UCSD-AML1 (cell line): ENCODE measurements around the gene LRRC41.

Source experiments
- DNase-seq: peaks from one replicate; lab custom pipeline; 2025; ENCODE audit not compliant: unreplicated experiment; lab: John Stamatoyannopoulos, UW

The LRRC41 gene

DNA sequence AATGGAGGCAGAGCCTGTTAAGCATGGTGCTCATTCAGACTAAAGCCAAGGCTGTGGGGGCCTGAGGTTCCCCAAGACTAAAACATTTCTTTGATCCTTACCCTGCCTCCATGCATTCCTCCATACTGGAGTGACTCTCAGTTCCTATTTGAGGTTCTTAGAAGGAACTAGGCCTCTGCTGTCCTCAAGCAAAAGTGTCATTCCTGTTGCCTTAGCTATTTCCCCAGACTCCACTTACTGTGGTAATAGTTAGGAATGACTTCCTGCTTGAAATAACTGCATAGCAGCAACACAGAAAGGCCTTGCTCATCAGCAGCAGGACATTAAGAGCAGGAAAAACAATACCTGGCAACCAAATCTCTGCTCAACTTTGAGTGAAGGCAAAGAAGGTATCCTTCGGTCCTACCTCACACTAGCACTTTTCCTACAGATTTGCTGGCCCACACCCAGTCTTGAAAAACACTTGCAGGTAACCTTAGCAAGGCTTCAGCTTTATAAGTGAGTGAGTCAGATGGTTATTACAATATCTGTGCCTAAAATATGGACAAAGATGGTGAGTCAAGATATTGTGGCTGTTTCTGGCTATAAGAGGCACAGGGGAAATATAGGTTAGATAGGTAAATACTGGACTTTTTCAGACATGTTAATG, 14.8 kb downstream of the LRRC41 start:
- no peak for DNase-seq

DNA sequence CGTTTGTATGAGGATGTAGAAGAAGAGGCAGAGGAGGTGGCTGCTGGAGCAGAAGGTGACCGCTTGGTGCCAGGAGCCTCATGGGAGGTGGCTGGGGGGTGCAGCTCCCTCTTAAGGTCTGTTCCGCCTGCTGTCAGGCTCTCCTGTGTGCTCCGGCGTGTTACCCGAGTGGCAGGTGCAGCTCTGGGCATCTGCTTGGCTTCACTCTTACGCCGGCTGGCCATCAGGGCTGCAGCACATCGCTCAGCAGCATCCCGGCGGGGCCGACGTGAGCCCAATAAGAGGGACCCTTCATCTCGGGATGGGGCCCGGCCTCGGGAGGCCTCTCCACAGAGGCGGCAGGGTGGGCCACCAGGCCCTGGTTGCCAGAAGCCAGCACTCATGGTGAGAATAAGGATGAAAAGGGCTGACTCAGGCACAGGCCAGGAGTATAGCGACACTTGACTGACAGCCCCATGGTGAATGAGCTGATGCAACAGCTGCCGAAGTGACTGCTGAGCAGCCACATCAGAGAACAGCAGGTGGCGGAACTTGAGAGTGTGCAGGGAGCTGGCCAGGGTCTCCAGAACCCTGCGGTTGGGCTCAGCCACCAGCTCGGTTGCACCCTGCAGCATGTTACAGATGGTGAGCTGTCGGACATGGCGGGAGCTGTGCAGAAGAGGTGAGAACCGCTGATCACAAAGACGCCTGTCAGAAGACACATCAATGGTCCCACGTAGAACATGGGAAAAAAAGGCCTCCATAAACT, 17.5 kb downstream of the LRRC41 start:
- DNase-seq, result no peak

DNA sequence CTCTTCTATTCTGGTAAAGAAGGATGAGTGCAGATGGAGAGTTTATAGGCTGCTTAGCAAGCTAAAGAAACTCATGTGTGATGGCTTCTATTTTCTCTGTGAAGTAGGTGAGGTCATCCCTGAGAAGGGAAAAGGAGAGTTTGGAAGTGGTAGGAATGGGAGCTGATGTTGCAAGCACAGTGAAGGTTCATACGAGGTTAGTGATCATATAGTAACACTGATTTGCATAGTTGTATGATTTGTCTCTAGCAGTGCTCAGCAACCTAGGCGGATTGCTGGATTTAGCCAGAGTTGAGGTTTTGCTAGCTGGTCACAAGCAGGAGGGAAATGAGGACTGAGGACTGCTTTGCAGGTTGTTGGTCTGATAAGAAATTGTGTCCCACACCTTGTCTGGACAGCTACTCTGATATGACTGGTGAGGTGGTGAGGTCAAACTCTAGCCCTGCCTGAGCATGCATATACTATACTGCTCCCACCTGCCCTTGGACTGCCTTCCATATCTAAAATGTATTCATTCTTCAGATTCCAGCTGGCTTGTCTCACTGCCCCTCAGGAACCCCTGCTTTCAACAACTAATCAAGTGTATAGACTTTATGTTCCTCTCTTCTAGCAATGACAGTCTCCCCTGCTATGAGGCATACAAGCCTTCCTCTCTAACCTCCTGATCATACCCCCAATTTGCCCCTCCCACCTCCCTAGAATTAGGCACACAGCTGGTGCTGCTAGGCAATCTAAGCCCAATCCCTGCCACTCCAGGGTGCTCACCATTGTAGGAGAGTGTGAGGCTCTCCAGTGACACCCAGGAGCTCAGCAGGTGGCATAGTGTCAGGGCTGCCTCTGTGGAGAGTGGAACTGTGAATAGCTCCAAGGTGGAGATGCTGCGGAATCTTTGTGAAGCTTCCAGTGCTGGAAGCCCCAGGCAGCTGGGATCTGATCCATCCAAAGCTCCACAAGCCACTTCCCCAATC, 18.5 kb downstream of the LRRC41 start:
- no peak for DNase-seq

DNA sequence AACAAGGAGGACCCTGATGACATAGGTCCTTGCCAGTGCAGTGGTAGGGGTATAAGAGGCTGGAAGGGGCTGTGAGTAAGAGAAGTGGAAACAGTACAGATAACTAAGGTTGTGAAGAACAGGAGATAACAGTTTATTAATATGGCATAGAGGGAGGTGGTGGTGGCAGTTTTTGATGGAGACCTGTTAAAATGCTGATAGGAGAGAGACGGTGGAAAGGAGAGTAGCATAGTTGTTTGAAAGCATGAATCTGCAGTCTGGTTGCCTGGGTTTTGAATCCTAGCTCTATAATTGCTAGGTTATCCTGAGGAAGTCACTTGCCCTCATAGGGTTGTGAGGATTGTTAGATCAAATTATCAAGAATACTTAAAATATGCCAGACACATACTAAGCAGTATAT, 19.4 kb downstream of the LRRC41 start:
- DNase-seq, result no peak

DNA sequence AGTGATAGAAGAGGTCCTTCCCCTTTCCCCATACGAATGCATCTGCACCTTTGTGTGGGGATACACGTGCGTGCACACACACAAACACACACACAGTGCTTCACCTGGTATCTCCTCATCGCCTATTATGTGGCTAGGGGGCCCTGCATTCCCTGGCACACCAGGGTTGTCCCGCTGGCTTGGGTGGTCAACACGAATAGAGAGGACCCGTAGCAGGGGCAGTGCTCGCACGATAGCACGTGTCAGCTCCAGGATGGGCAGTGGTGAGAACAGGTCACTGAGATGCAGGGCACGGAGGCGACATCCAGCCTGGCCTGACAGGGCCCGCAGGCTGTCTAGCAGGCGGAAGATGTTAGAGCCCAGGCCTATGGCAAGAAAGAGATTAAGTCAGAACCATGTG, 22.4 kb downstream of the LRRC41 start:
- DNase-seq, result no peak

DNA sequence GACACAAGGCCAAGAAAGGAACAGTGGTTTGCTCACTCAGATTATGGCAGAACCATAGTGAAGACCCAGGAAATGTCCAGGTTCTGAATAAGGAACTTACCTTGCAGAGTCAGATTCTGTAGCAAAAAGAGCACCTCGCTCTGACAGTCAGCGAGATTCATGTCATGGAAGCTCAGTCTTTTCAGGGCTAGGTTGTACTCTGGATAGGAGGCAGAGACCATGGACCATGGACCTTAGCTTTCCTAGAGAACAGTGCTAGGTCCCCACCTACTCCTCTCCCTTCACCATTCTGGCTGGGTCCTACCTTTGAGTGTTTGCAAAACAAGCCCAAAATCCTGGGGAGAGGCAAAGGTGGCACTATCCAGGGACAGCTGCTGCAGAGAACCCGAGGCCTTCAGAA, 23.3 kb downstream of the LRRC41 start:
- no peak for DNase-seq

DNA sequence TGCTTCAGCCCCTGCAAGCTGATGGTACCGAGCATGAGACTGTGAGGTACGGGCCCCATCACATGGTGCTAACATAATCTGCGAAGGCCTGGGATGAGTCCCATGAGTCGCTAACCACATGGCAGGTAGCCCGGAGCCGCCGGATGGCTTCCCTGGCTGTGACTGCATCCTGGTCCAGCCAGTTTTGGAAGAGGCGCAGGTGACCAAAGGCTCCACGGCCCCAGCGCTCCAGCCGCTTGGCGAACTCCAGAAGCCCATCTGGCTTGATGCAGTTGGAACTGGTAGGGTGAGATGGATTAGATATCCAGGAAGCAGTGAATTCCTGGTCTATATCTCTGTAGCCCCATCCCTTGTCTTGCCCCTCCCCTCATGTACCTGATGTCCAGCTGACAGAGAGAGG, 24.6 kb downstream of the LRRC41 start:
- DNase-seq, result no peak

DNA sequence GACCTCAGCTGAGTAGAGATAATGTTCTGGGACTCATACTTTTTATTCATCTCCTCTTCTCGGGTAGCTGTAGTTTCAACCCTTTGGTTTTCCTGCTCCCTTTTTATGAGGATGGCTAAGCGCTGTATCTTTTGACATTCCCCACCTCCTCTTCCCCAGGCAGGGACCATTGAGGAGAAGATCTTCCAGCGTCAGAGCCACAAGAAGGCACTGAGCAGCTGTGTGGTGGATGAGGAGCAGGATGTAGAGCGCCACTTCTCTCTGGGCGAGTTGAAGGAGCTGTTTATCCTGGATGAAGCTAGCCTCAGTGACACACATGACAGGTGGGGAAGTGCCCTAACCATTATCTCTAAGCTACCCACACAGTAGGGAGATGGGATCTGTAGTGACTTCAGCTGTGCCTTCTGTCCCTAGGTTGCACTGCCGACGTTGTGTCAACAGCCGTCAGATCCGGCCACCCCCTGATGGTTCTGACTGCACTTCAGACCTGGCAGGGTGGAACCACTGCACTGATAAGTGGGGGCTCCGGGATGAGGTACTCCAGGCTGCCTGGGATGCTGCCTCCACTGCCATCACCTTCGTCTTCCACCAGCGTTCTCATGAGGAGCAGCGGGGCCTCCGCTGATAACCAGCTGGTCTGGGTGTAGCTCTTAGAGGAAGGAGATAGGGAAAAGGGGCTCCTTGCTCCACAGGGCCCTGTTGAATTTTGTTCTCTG, 25.6 kb downstream of the LRRC41 start:
- no peak for DNase-seq

DNA sequence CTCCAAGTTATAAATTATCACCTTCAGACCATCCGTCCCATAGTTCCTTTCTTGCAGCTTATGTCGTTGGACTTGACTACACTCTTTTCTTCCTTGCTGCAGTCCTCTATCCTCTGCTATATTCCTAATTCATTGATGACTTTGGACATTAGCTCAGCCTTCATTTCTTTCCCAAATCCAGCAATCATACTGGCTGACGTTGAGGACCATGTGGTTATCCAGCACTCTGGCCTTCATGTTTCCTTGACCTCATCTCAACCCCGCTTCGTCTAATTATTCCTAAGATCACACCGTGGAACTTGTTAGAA, 28.4 kb downstream of the LRRC41 start:
- DNase-seq, result no peak

DNA sequence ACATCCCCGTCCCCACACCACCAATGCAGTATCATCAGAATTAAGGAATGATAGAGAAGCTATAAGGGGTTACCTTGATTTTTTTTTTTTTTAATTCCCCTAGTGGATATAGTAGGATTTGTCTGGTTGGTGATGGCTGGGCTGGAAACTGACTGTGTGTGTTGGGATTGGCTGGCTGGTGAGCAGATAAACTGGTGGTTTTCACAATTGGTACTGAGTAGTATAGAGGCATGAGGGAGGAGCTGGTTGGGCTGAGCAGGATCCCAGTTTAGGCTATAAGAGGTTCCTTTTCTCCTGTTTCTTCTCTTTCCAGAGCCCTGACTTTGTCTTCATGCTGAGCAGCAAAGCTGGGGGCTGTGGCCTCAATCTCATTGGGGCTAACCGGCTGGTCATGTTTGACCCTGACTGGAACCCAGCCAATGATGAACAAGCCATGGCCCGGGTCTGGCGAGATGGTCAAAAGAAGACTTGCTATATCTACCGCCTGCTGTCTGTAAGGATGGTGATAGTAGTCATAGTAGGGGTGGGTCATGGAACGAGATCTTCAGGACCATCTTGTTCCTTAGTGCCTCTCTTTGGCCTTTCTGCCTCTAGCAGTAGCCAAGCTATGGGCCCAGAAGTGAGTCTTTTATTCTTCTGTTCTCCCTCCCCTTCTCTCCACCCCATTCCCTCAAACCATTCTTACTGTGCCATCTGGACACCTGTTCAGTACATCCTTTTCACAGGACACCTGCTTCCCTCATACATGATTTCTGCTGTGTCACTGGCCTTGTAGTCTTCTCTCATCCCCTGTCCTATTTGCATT, 29.0 kb downstream of the LRRC41 start:
- no peak for DNase-seq

DNA sequence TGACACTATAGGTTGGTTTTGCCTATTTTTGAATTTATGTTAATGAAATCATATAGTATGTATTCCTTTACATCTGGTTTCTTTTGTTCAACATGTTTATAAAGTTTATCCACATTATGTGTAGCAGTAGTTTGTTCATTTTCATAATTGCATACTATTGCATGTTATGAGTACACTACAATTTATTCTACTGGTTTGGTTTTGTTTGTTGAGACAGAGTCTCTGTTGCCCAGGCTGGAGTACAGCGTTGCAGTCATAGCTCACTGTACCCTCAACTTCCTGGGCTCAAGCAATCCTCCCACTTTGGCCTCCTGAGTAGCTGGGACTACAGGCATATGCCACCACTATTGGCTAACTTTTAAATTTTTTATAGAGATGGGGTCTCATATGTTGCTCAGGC, 34.8 kb downstream of the LRRC41 start:
- no peak for DNase-seq

DNA sequence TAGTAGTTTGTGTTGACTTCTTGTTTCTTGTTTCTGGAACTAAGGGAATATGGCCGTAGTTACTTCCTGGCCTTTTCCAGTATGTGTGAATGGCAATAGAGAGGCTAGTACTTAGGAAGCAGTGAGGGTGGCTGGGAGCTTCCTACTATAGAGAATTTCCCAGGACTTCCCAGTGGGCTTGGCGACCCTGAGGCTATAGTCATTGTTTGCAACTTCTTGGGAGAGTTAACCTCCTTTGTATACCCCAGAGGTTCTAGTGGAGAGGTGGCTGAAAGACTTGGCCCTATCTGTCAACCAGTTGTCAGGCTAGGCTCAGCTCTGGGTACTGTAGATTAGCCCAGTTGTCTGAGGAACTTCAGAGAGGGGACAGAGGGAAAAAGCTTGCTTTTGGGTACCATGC, 40.3 kb downstream of the LRRC41 start:
- no peak for DNase-seq

DNA sequence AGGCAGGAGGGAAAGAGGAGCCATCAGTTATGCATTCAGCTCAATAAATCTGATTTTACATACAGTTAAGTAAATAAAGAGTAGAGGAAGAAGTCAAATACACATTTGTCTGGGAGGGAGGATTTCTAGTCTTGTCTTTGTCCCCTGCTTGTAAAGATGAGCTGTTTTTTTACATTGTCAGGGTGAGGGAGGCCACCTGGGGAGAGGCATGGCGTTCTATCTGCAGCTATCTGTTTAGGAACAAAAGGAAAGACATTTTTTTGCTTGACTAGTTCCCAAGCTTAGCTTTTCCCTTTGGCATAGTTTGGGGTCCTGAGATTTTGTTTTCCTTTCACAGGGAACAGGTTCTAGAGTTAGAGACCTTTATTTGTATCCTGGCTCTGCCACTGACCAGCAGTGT, 40.9 kb downstream of the LRRC41 start:
- no peak for DNase-seq

DNA sequence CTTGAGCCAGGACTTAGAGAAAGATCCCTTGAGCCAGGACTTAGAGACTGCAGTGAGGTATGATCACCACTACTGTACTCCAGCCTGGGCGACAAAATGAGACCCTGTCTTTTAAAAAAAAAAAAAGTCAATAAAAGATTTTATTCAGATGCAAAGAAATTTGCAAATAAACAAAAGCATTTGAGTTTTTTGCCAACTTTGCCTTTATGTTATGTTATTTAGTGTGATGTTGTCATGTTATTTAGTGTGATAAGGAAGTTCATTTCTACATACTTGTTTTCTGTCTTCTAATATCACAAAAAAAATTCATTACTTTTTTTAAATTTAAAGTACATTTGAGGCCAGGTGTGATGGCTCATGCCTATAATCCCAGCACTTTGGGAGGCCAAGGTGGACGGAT, 46.9 kb downstream of the LRRC41 start:
- no peak for DNase-seq

DNA sequence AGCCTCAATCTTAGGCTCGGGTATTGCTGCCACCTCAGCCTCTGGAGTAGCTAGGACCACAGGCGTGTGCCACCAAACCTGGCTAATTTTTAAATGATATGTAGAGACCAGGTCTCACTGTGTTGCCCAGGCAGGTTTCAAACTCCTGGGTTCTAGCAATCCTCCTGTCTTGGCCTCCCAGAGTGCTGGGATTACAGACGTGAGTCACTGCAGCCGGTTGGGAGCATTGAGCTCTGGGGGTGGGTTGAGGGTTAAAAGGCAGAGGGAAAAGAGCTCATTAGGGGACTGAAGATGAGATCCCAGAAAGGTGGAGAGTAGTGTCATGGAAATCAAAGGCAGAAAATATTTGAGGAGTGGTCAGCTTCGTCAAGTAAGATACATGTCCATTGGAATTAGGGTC, 48.7 kb downstream of the LRRC41 start:
- DNase-seq, result no peak

DNA sequence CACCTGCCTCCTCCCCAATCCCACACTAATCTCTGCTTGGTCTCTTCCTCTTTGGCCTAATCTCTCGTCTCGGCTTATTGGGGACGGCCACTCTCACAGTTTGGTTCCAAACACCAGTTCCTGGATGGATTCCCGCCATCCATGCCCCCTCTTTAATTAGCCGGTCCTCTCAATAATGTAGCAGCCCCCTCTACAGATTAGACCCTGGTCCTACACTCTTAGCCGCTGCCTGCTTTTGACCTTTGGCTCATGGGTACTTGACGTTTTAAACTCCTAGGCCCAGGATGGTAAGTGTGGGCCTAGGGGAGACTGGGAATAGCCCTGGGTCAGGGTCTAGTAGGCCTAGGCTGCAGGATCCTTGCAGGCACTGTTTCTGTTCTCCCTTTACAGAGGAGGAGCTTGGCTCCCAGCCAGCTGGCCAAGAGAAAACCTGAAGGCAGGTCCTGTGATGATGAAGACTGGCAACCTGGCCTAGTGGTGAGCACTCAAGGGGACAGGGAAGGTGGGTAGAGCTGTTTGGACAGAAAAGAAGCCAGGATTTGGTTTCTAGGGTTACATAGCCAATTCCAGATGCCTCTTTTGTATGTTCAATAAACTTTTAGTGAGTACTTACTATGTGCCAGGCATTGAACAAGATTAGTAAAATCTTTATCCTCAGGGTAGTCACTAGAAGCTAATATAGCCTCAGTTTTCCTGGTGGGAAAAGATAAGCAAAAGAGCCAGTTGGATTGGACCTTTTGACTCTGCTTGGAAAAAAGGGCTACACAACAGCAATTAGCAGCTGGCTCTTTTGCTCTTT, 55.1 kb downstream of the LRRC41 start:
- no peak for DNase-seq

DNA sequence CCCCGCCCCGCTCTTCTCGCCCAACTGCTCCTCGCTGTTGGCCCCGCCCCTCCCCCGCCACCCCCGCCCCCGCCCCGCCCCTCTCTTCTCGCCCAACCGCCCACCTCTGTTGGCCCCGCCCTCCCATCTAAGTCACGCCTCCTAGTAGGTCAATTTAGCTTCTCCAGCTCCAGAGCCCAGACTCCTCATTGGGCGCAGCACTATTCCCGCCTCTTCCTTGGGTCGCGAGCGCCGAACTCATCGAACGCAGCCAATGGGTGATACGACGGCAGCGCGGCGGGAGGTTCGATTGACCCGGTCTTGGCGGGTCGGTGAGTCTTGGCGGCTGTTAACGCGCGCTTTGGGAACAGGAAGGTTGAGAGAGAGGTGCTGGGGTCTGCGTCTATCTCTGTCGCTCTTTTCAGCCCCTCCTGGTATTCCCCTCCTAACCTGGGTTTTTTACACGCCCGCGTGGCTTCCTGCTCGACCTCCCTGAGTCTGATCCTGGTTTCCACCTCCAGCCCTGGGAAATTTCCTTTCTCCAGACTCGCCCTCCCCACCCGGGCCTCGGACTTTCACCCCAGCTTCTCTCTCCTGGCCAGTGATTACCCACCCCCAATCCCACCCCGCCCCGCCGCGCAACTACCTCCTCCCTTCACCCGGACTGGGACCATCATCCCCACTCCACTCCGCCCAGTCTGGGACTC, 55.8 kb downstream of the LRRC41 start, which contains the start of gene RAD54L:
RAD54L (plus strand) TSS at position 328 of the 686 bp plus-strand sequence. CDS start 643 bp downstream, outside the sequence.
- peak; percentile 95 for DNase-seq

DNA sequence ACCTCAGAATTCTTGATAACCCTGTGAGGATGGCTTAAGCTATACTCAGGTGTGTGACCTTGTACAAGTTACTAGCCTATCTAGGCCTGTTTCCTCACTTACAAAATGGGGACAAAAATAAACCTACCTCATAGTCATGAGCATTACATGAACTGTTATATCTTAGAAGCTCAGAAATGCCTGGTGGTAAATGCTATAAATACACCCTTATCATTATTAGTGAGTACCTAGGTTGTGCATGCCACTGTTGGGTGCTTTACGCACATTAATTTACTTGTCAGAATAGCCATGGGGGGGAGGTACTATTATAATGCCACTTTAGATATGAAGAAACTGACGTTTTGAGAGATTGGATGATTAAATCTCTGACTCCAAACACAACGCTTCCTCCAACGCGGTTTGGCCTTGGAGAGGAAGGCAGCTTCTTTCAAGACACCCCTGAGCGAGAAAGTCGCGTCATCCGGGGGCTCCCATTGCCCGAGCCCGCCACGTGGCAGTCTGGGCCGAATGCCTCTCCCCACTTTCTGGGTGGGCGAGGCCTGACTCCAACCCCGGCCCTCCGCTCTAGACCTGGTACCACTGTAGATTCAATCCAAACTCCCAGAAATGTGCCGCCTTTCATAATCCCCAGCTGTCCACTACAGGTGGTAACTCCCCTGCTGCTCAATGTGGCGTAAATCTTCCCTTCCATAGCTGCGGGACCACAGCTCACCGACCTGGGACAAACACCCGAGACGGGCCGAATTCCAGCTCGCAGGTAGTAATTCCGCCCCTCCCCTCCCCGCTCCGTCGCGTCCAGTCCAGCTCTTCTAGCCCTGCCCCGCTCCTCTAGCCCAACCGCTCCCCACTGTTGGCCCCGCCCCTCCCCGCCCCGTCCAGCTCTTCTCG, 56.6 kb downstream of the LRRC41 start:
- DNase-seq, result no peak
